Gastrocnemius medialis (tissue), 4 donors: ENCODE measurements around the gene KDELR3. TPM values are rescaled to one million over a fixed set of nuclear protein-coding genes. Genes with fewer than 3 reads are reported as not detected.

Experiments
- ATAC-seq, 2 donors: fragments of 150-250 bp; one replicate each; pipeline ENCODE4 v1.9.1; 2016
- DNase-seq, 2 donors: peaks; one replicate each; pipeline ENCODE4 v3.0.0-alpha.2; 2019
- H3K27ac ChIP-seq, 4 donors: fragments of 200-600 bp; sonication (generic); 1 replicate in 1 of 4; 2 replicates in 3 of 4; pipeline ENCODE4 v1.5.1; 2016 to 2018; ENCODE audit warnings: mild to moderate bottlenecking in 2 of 4, moderate library complexity in 1 of 4
- H3K27me3 ChIP-seq, 3 donors: fragments of 200-600 bp; sonication (generic) in 2 of 3; 1 replicate in 1 of 3; 2 replicates in 2 of 3; pipeline versions ENCODE4 v1.5.1 to v1.6.0; 2016 to 2019; ENCODE audit warnings: mild to moderate bottlenecking in 1 of 3, moderate library complexity in 1 of 3
- H3K36me3 ChIP-seq, 2 donors: fragments of 200-600 bp; sonication (generic) in 1 of 2; one replicate each; pipeline ENCODE4 v1.5.1; 2017 to 2018
- H3K4me1 ChIP-seq, 2 donors: fragments of 200-600 bp; sonication (generic) in 1 of 2; one replicate each; pipeline ENCODE4 v1.5.1; 2016 to 2017; ENCODE audit warnings: mild to moderate bottlenecking in 2 of 2
- H3K4me3 ChIP-seq, 4 donors: fragments of 200-600 bp; sonication (generic) in 3 of 4; 1 replicate in 1 of 4; 2 replicates in 3 of 4; pipeline ENCODE4 v1.5.1; 2016 to 2019; ENCODE audit warnings: mild to moderate bottlenecking in 2 of 4
- H3K9me3 ChIP-seq, 3 donors: fragments of 200-600 bp; sonication (generic) in 2 of 3; 1 replicate in 1 of 3; 2 replicates in 2 of 3; pipeline ENCODE4 v1.5.1; 2016 to 2019
- CTCF ChIP-seq, 5 experiments: fragments of 450-650 bp in 3 of 5; fragments of 200-600 bp in 2 of 5; sonication (generic) in 2 of 5; IDR thresholded peaks in 4 of 5; conservative IDR thresholded peaks in 1 of 5; 1 replicate in 4 of 5; 2 replicates in 1 of 5; pipeline ENCODE4 v1.5.1; 2016 to 2019; ENCODE audit warnings: antibody characterized with exemption in 5 of 5, mild to moderate bottlenecking in 3 of 5, moderate library complexity in 3 of 5
- POLR2A ChIP-seq, 2 donors: fragments of 450-650 bp; IDR thresholded peaks; one replicate each; pipeline ENCODE4 v1.6.1; 2017; ENCODE audit warnings: antibody characterized with exemption in 2 of 2, mild to moderate bottlenecking in 2 of 2, moderate library complexity in 2 of 2
- in situ Hi-C, 4 donors: fragments of 200-750 bp; cut with MboI; loops; one replicate each; pipeline versions ENCODE4 v1.15.0 to v1.8.0; 2017; ENCODE audit warnings: low sequenced_read_pairs in 4 of 4
- intact Hi-C: fragments of 100-400 bp; cut with DNase I; formaldehyde crosslinking; loops from one replicate; pipeline ENCODE4 v1.15.1; 2023; ENCODE audit warnings: low total_unique reads
- total RNA-seq, 4 donors: library from RNA; depleted of rRNA; stranded (reverse); fragments of >200 nt; gene quantifications; one replicate each; pipeline versions ENCODE4 v1.1.0 to v1.2.3, GENCODE V29; 2016

Gene KDELR3
- total RNA-seq, 4 donors from 2014 or later = 0.34 to 2.0 (median 1.3) TPM; not detected in 1

- Histone ChIP-seq H3K36me3 (no peaks in the 10 kb centered on the region), H3K4me3 (no peak overlapping the region), H3K27me3 (no peaks in the 10 kb centered on the region), H3K4me1 (no peaks in the 10 kb centered on the region), H3K27ac (no peak overlapping the region), H3K9me3 (no peaks in the 10 kb centered on the region)
- DNase-seq = no peak
- in situ Hi-C loops (no loop called here), intact Hi-C loops (no loop called here)
- no peak for ATAC-seq
- TF ChIP-seq POLR2A (IDR thresholded peaks at IDR 0.05) (no peak), CTCF (IDR thresholded peaks at IDR 0.05 in 4 of 5, conservative IDR thresholded peaks at IDR 0.05 in 1 of 5) (no peak)
These were observed 41.3 kb upstream of the KDELR3 start for GRCh38 chr22:38426628-38427027.

- Histone ChIP-seq H3K9me3 (no peaks in the 10 kb centered on the region), H3K4me3 (no peak overlapping the region), H3K27ac (no peak overlapping the region), H3K27me3 (no peaks in the 10 kb centered on the region), H3K36me3 (no peaks in the 10 kb centered on the region), H3K4me1 (no peaks in the 10 kb centered on the region)
- intact Hi-C loops = no loop called here
- ATAC-seq (no peak), DNase-seq (no peak)
- in situ Hi-C loops = no loop called here
- no peak for TF ChIP-seq CTCF (IDR thresholded peaks at IDR 0.05 in 4 of 5, conservative IDR thresholded peaks at IDR 0.05 in 1 of 5)
- TF ChIP-seq POLR2A (IDR thresholded peaks at IDR 0.05) = no peak
These were observed 40.4 kb upstream of the KDELR3 start for GRCh38 chr22:38427465-38427864.

GRCh38 chr22:38427940-38428339 lies 40.0 kb upstream of the KDELR3 start:
- in situ Hi-C loops (no loop called here), intact Hi-C loops (no loop called here)
- no peaks in the 10 kb centered on the region for H3K9me3 ChIP-seq
- DNase-seq (no peak), ATAC-seq (no peak)
- H3K27ac ChIP-seq = no peak overlapping the region
- H3K36me3 ChIP-seq = no peaks in the 10 kb centered on the region
- no peak overlapping the region for H3K4me3 ChIP-seq
- no peak for TF ChIP-seq CTCF (IDR thresholded peaks at IDR 0.05 in 4 of 5, conservative IDR thresholded peaks at IDR 0.05 in 1 of 5)
- no peak for TF ChIP-seq POLR2A (IDR thresholded peaks at IDR 0.05)
- no peaks in the 10 kb centered on the region for H3K4me1 ChIP-seq
- H3K27me3 ChIP-seq = no peaks in the 10 kb centered on the region

- no peaks in the 10 kb centered on the region for H3K4me1 ChIP-seq
- TF ChIP-seq CTCF (IDR thresholded peaks at IDR 0.05 in 4 of 5, conservative IDR thresholded peaks at IDR 0.05 in 1 of 5) = no peak
- no peak for TF ChIP-seq POLR2A (IDR thresholded peaks at IDR 0.05)
- H3K27me3 ChIP-seq = no peaks in the 10 kb centered on the region
- intact Hi-C loops (no loop called here), in situ Hi-C loops (no loop called here)
- no peak for DNase-seq
- no peaks in the 10 kb centered on the region for H3K36me3 ChIP-seq
- H3K27ac ChIP-seq = no peak overlapping the region
- no peak for ATAC-seq
- no peaks in the 10 kb centered on the region for H3K9me3 ChIP-seq
- no peak overlapping the region for H3K4me3 ChIP-seq
These were observed 39.2 kb upstream of the KDELR3 start for GRCh38 chr22:38428714-38429113.

- Histone ChIP-seq H3K4me1 (no peaks in the 10 kb centered on the region), H3K27ac (no peak overlapping the region), H3K27me3 (no peaks in the 10 kb centered on the region), H3K36me3 (no peaks in the 10 kb centered on the region), H3K4me3 (no peak overlapping the region), H3K9me3 (no peaks in the 10 kb centered on the region)
- in situ Hi-C loops (no loop called here), intact Hi-C loops (no loop called here)
- ATAC-seq (no peak), DNase-seq (no peak)
- no peak for TF ChIP-seq POLR2A (IDR thresholded peaks at IDR 0.05)
- TF ChIP-seq CTCF (IDR thresholded peaks at IDR 0.05 in 4 of 5, conservative IDR thresholded peaks at IDR 0.05 in 1 of 5) = no peak
These were observed 38.3 kb upstream of the KDELR3 start for GRCh38 chr22:38429499-38430068.
